ENCODE measurements around the gene MAML3.

The MAML3 gene

DNA sequence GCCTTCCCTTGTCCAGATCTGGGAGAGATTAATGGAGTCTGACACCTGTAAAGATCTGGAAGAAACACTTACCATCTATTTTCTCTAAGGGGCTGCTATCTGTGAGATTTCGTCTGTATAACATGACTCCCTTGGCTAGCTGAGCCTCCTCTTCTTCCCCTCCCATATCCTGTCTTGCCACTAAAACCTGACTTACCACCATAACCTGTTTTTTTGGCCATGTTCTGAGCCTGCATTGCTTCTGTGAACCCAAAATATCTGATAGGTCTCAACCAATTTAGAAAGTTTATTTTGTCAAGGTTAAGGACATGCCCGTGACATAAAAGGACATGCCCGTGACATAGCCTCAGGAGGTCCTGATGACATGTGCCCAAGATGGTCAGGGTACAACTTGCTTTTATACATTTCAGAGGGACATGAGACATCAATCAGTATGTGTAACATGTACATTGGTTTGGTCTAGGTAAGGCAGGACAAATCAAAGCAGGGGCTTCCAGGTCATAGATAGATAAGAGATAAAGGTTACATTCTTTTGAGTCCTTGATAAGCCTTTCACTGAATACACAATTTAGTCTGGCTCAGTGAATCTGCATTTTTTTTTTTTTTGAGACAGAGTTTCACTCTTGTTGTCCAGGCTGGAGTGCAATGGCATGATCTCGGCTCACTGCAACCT lies 476.9 kb downstream of the MAML3 start:
- POLR2A ChIA-PET, result no interaction called here
- CTCF ChIA-PET, result no interaction called here
- no peak for DNase-seq (ENCODE audit: extremely low spot score)
- TF ChIP-seq CTBP1 (IDR thresholded peaks at IDR 0.05; ENCODE audit: borderline replicate concordance) (no peak), ZNF384 (IDR thresholded peaks at IDR 0.05) (no peak), L3MBTL2 (conservative IDR thresholded peaks at IDR 0.05) (no peak), NFRKB (IDR thresholded peaks at IDR 0.05) (no peak), TARDBP (IDR thresholded peaks at IDR 0.05) (no peak), LEF1 (IDR thresholded peaks at IDR 0.05; ENCODE audit: borderline replicate concordance) (no peak), FOXA1 (IDR thresholded peaks at IDR 0.05) (no peak), FOXM1 (IDR thresholded peaks at IDR 0.05; ENCODE audit: borderline replicate concordance) (no peak), HDGF (IDR thresholded peaks at IDR 0.05; ENCODE audit: borderline replicate concordance) (no peak)

DNA sequence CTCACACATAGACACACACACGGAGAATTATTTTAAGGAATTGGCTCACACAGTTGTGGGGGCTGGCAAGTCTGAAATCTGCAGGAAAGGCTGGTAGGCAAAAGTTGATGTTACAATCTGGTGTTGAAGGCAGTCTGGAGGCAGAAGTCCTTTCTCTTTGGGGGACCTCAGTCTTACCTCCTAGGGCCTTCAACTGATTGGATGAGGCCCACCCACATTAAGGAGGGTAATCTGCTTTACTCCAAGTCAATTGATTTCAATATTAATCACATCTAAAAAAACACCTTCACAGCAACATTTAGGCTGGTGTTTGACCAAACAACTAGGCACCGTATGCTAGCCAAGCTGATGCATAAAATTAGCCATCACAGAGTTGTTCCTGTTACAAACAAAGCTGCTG lies 477.6 kb downstream of the MAML3 start:
- ChIA-PET CTCF (no interaction called here), POLR2A (no interaction called here)
- TF ChIP-seq TARDBP (IDR thresholded peaks at IDR 0.05) (no peak), FOXK2 (IDR thresholded peaks at IDR 0.05) (no peak), L3MBTL2 (conservative IDR thresholded peaks at IDR 0.05) (no peak), ELF4 (IDR thresholded peaks at IDR 0.05) (no peak), SP1 (IDR thresholded peaks at IDR 0.05) (no peak)
- no peak for DNase-seq (ENCODE audit: extremely low spot score)

DNA sequence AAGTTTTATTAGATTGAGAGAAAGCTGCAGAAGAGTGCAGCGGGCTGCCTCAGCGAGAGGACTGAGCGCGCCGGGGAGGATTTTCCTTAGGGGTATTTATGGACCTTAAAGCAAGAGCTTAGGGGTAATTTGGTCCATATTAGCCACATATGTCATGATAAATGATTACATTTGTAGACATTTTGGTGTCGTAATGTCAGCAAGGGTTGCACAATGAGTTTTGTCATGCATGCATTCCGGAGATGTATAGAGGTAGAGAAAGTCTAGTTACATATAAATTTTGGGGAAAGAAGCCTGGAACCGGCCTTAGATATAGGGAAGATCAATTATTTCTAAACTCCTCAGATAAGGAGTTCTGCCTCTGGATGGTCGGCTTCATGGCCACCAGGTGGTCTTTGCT lies 478.3 kb downstream of the MAML3 start:
- ChIA-PET CTCF (no interaction called here), POLR2A (interaction anchor here (2.0 kb wide), 1 partner anchor 10 kb away, joined by 6 read pairs; the partner anchor contains the start of gene MGST2)
- no peak for DNase-seq (ENCODE audit: extremely low spot score)
- TF ChIP-seq FOXM1 (IDR thresholded peaks at IDR 0.05; ENCODE audit: borderline replicate concordance), result no peak
- TF ChIP-seq CTBP1 (IDR thresholded peaks at IDR 0.05; ENCODE audit: borderline replicate concordance), result no peak
- no peak for TF ChIP-seq BHLHE40 (IDR thresholded peaks at IDR 0.05; ENCODE audit: borderline replicate concordance)
- no peak for TF ChIP-seq FOXA1 (IDR thresholded peaks at IDR 0.05)
- TF ChIP-seq LEF1 (IDR thresholded peaks at IDR 0.05; ENCODE audit: borderline replicate concordance), result no peak

DNA sequence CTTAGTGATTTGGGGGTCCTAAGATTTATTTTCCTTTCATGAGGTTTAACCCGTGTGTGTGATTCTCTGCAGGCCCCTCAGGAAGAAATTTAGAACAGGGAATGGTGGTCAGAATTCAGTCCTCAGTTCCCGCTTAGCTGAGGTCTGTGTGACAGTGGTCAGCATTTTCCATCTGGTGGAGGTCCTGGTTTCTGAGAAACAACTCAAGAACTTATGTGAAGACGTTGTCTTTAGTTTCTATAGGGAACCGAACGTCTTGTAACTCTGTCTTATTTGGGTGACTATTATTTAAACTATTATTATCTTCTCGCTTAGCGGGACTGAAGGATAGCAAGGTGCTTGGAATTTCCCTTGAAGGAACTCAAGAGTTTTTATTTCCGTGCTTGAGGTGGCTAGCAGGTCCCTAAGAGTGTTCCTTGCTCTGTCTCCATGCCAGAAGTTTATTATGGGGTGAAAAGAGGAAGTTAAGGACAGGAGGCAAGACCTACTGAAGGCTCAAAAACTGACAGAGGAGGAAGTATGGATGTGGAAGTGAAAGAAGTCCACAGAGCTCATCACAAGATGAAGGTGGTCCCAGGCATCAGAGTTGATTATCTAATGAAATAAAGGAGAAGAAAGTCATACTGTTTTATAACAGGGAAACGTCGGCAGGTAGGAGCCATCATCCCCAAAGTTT lies 479.0 kb downstream of the MAML3 start:
- ChIA-PET CTCF (interaction anchor here (1.4 kb wide), 1 partner anchor 18 kb away, joined by 3 read pairs; no protein-coding TSS in a partner anchor), POLR2A (interaction anchor here (2.0 kb wide), 1 partner anchor 9 kb away, joined by 6 read pairs; the partner anchor contains the start of gene MGST2)
- no peak for DNase-seq (ENCODE audit: extremely low spot score)
- no peak for TF ChIP-seq FOXK2 (IDR thresholded peaks at IDR 0.05)

DNA sequence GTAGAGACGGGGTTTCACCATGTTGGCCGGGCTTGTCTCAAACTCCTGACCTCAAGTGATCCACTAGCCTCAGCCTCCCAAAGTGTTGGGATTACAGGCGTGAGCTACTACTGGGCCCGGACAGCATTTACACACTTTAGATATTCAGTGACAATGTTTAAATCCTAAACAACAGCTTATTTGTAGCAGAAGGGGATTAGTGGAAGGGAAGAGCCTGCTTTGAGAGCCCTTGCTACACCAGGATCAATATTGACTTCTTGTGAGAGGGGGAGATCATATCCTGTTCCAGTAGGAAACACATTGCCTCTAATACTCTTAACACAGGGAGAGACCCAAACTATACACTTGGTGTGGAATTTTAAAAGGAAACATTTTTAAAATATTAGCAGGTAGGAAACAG lies 481.3 kb downstream of the MAML3 start:
- ChIA-PET POLR2A (no interaction called here), CTCF (interaction anchor here (0.7 to 2.5 kb wide), 2 partner anchors 16 to 66 kb away, joined by 3 to 13 read pairs; no protein-coding TSS in a partner anchor)
- no peak for DNase-seq (ENCODE audit: extremely low spot score)
- TF ChIP-seq ELF4 (IDR thresholded peaks at IDR 0.05) (no peak), CTBP1 (IDR thresholded peaks at IDR 0.05; ENCODE audit: borderline replicate concordance) (no peak), FOXK2 (IDR thresholded peaks at IDR 0.05) (no peak), TARDBP (IDR thresholded peaks at IDR 0.05) (no peak), FOXM1 (IDR thresholded peaks at IDR 0.05; ENCODE audit: borderline replicate concordance) (no peak), HDGF (IDR thresholded peaks at IDR 0.05; ENCODE audit: borderline replicate concordance) (no peak), SP1 (IDR thresholded peaks at IDR 0.05) (no peak)
- TF ChIP-seq, protein P1, sequence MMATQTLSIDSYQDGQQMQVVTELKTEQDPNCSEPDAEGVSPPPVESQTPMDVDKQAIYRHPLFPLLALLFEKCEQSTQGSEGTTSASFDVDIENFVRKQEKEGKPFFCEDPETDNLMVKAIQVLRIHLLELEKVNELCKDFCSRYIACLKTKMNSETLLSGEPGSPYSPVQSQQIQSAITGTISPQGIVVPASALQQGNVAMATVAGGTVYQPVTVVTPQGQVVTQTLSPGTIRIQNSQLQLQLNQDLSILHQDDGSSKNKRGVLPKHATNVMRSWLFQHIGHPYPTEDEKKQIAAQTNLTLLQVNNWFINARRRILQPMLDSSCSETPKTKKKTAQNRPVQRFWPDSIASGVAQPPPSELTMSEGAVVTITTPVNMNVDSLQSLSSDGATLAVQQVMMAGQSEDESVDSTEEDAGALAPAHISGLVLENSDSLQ (IDR thresholded peaks at IDR 0.05), result no peak

DNA sequence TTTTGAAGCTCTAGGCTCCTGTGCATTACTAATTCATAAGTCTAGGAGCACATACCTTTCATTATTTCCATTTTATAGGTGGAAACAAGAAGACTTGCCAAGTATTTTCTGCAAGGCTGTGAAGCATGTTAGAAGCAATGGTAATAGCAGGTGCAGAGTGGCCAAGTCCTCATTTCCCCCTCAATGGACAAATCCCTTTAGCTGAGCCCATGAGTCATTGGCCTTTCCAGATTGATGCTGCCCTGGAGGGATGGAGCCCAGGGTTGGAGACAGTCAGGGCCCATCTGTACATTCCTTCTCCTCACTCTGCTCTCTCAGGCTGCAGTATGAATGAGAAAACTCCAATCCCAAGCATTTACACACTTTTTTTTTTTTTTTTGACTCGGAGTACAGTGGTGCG lies 481.8 kb downstream of the MAML3 start:
- TF ChIP-seq NFRKB (IDR thresholded peaks at IDR 0.05) (no peak), BHLHE40 (IDR thresholded peaks at IDR 0.05; ENCODE audit: borderline replicate concordance) (no peak), FOXK2 (IDR thresholded peaks at IDR 0.05) (no peak)
- DNase-seq (ENCODE audit: extremely low spot score), result no peak
- ChIA-PET CTCF (interaction anchor here (0.7 to 2.5 kb wide), 2 partner anchors 16 to 66 kb away, joined by 3 to 13 read pairs; no protein-coding TSS in a partner anchor), POLR2A (no interaction called here)

DNA sequence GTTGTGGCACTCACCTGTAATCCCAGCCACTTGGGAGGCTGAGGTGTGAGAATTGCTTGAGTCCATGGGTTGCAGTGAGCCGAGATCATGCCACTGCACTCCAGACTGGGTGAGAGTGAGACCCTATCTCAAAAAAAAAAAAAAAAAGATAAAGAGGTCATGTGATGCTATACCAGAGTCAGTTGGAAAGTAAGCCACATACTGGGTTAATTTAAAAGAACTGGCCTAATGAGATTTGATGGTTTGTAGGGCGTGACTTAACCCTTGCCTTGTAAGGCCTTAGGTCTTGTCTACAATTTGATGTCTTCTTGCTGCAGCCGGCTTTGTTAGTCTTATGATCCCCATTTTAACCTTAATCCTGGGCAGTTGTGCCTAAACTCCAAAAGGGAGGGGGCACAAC lies 483.2 kb downstream of the MAML3 start:
- CTCF ChIA-PET, result no interaction called here
- no peak for DNase-seq (ENCODE audit: extremely low spot score)
- TF ChIP-seq FOXA1 (IDR thresholded peaks at IDR 0.05) (no peak), LEF1 (IDR thresholded peaks at IDR 0.05; ENCODE audit: borderline replicate concordance) (no peak), L3MBTL2 (conservative IDR thresholded peaks at IDR 0.05) (no peak)
- POLR2A ChIA-PET, result no interaction called here

DNA sequence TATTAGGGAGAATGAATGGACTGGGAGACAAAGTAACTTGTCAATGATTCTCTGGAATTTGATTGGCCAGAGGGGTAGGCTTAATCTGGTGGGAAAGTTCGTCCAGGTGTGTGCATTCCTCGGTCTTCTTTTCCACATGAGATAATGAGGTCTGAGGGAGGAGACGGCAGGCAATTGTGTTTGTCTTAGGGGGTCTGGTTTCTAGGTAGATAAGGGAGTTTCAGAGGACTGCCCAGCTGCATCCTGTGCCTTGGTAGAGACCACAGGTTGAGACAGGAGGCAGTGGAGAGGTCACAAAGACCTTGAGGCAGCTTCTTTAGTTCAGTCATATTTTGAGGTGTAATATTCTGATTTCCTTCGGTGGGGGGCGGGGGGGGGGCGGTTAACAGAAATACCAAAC lies 484.1 kb downstream of the MAML3 start:
- CTCF ChIA-PET, result interaction anchor here (0.7 kb wide), 2 partner anchors 634 to 674 kb away, joined by 4 to 5 read pairs; no protein-coding TSS in a partner anchor
- TF ChIP-seq ZNF384 (IDR thresholded peaks at IDR 0.05) (no peak), HDGF (IDR thresholded peaks at IDR 0.05; ENCODE audit: borderline replicate concordance) (no peak), CTBP1 (IDR thresholded peaks at IDR 0.05; ENCODE audit: borderline replicate concordance) (no peak), FOXM1 (IDR thresholded peaks at IDR 0.05; ENCODE audit: borderline replicate concordance) (no peak), SP1 (IDR thresholded peaks at IDR 0.05) (no peak), LEF1 (IDR thresholded peaks at IDR 0.05; ENCODE audit: borderline replicate concordance) (no peak), FOXK2 (IDR thresholded peaks at IDR 0.05) (no peak), NFRKB (IDR thresholded peaks at IDR 0.05) (no peak), ELF4 (IDR thresholded peaks at IDR 0.05) (no peak)
- TF ChIP-seq, protein P1 (IDR thresholded peaks at IDR 0.05), result no peak
- DNase-seq (ENCODE audit: extremely low spot score), result no peak
- POLR2A ChIA-PET, result no interaction called here
